Stomach (tissue), 9 donors: ENCODE results near the gene PIN1. TPM values are rescaled to one million over a fixed set of nuclear protein-coding genes. Genes with fewer than 3 reads are reported as not detected.

Source experiments
- DNase-seq, 2 donors: peaks; one replicate each; pipeline versions ENCODE4 v3.0.0 to v3.0.0-alpha.2; 2013 to 2019
- H3K27ac ChIP-seq, 5 donors: fragments of 200-600 bp in 4 of 5; sonication (generic) in 4 of 5; one replicate each; pipeline ENCODE4 v1.5.1; 2013 to 2019; ENCODE audit warnings: mild to moderate bottlenecking in 1 of 5, moderate library complexity in 1 of 5
- H3K27me3 ChIP-seq, 3 donors: fragments of 200-600 bp; sonication (generic); one replicate each; pipeline ENCODE4 v1.5.1; 2017 to 2019; ENCODE audit warnings: mixed run types in 1 of 3
- H3K36me3 ChIP-seq, 4 donors: fragments of 200-600 bp; sonication (generic); 1 replicate in 3 of 4; 2 replicates in 1 of 4; pipeline ENCODE4 v1.5.1; 2016 to 2019
- H3K4me1 ChIP-seq, 4 donors: fragments of 200-600 bp; sonication (generic); one replicate each; pipeline ENCODE4 v1.5.1; 2016 to 2019
- H3K4me3 ChIP-seq, 4 donors: fragments of 200-600 bp; sonication (generic) in 3 of 4; one replicate each; pipeline ENCODE4 v1.5.1; 2016 to 2019; ENCODE audit warnings: mild to moderate bottlenecking in 1 of 4
- H3K9me3 ChIP-seq, 4 donors: fragments of 200-600 bp; sonication (generic); one replicate each; pipeline ENCODE4 v1.5.1; 2016 to 2019
- EP300 ChIP-seq: sonication (generic); formaldehyde crosslinking; IDR thresholded peaks from one replicate; pipeline ENCODE4 v1.6.1; 2017; ENCODE audit warnings: antibody characterized with exemption
- POLR2A ChIP-seq, 4 donors: fragments of 450-650 bp; IDR thresholded peaks; one replicate each; pipeline ENCODE4 v1.6.1; 2016; ENCODE audit warnings: antibody characterized with exemption in 4 of 4, control low read depth in 2 of 4, mild to moderate bottlenecking in 1 of 4, moderate library complexity in 1 of 4
- POLR2AphosphoS5 ChIP-seq, 3 donors: sonication (generic); formaldehyde crosslinking; IDR thresholded peaks; one replicate each; pipeline ENCODE4 v1.6.1; 2016; ENCODE audit warnings: antibody characterized with exemption in 3 of 3
- WGBS, 5 donors: extraction: QIAGEN DNeasy Blood & Tissue Kit in 3 of 5; methylation state at CpG; one replicate each; pipeline versions ENCODE4 v1.1.5 to v1.1.7; 2013 to 2018; 5-methylcytosine and 5-hydroxymethylcytosine counted together
- intact Hi-C: fragments of 100-400 bp; cut with DNase I; formaldehyde crosslinking; loops from one replicate; pipeline ENCODE4 v1.15.1; 2023; ENCODE audit warnings: low total_unique reads
- polyA plus RNA-seq, 3 donors: library from polyadenylated mRNA; stranded (reverse); fragments of 200-250 nt; gene quantifications; one replicate each; pipeline ENCODE4 v1.2.3, GENCODE V29; 2013
- total RNA-seq, 5 donors: library from RNA; depleted of rRNA; stranded (reverse); fragments of >200 nt; gene quantifications; one replicate each; pipeline versions ENCODE4 v1.1.0 to v1.2.3, GENCODE V29; 2014 to 2016
- TF ChIP-seq, protein P1 (sequence below), 7 experiments: fragments of 450-650 bp in 4 of 7; fragments of 200-600 bp in 3 of 7; sonication (generic) in 3 of 7; IDR thresholded peaks; one replicate each; pipeline ENCODE4 v1.5.1; 2016 to 2019; ENCODE audit warnings: antibody characterized with exemption in 7 of 7, control low read depth in 2 of 7, mild to moderate bottlenecking in 1 of 7
- donor health status: healthy with polysubstance abuse.
- donor health status: Bipolar disorder and iron deficiency.
- donor health status: healthy.

Gene PIN1
- total and polyA plus RNA-seq, 8 donors: 24.2 to 105 (median 82.8) TPM

DNA sequence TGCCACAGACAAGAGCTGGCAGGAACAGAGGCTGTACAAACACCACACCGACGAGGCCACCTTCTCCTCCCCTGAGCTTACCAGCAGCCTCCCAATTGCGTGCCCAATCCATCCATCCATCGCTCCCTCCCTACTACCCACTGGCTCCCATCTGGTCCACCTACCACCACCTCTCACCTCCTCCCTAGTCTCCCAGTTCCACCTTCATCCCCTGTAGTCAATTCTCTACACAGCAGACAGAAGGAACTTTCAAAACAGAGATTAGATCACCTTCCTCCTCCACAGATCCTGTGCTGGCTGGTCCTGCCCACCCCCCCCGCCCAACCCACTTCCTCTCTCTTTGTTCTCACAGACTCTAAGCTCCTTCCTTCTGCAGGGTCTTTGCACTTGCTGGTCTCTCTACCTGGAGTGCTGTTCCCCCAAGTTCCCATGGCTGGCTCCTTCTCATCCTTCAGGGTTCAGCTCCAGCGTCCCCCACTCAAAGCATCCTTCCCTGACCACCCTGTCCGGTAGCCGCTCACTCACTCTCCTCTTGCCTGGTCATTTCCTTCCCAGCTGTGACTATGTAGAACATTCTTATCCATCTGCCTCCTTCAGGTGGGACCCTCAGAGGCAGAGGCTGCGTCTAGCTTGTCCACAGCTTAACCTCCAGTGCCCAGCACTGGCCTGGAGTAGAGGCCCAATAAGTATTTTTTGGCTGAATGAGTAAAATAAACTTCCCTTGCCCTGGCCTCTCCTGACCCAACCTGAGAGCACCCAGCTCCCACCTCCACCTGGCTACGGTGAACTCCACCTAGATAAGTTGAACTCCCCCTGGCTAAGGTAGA is 23.0 kb downstream of the PIN1 start:
- Histone ChIP-seq H3K27ac (peak overlapping the region in 3 of 5 donors; percentile 16 to 36 (median 23)), H3K27me3 (no peaks in the 10 kb centered on the region), H3K36me3 (peaks cover 0 to 6% (median 0%) of the 10 kb centered on the region in 4 donors), H3K4me1 (no peaks in the 10 kb centered on the region), H3K4me3 (no peak overlapping the region), H3K9me3 (no peaks in the 10 kb centered on the region)
- intact Hi-C loops: no loop called here
- TF ChIP-seq POLR2A (IDR thresholded peaks at IDR 0.05) (no peak), POLR2AphosphoS5 (IDR thresholded peaks at IDR 0.05) (no peak), EP300 (no peak)
- TF ChIP-seq, protein P1, sequence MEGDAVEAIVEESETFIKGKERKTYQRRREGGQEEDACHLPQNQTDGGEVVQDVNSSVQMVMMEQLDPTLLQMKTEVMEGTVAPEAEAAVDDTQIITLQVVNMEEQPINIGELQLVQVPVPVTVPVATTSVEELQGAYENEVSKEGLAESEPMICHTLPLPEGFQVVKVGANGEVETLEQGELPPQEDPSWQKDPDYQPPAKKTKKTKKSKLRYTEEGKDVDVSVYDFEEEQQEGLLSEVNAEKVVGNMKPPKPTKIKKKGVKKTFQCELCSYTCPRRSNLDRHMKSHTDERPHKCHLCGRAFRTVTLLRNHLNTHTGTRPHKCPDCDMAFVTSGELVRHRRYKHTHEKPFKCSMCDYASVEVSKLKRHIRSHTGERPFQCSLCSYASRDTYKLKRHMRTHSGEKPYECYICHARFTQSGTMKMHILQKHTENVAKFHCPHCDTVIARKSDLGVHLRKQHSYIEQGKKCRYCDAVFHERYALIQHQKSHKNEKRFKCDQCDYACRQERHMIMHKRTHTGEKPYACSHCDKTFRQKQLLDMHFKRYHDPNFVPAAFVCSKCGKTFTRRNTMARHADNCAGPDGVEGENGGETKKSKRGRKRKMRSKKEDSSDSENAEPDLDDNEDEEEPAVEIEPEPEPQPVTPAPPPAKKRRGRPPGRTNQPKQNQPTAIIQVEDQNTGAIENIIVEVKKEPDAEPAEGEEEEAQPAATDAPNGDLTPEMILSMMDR (IDR thresholded peaks at IDR 0.05): no peak
- no peak for DNase-seq
- 72 to 92% (median 75%) methylated on average over 10 of the region's 10 CpGs for WGBS, 5 donors

DNA sequence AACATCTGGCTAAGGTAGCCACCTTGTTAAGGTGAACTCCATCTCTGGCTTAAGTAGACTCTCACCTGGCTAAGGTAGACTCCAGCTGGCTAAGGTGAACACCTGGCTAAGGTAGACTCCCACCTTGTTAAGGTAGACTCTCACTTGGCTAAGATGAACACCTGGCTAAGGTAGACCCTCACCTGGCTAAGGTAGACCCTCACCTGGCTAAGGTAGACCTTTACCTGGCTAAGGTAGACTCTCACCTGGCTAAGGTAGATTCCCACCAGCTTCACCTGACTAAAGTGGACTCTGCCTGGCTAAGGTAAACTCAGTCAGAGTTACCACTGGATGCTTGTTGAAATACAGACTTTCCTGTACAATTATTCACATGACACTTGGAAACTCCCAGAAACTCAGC is 23.6 kb downstream of the PIN1 start:
- H3K4me1 ChIP-seq: no peaks in the 10 kb centered on the region
- no peak overlapping the region for H3K4me3 ChIP-seq
- DNase-seq: no peak
- no peaks in the 10 kb centered on the region for H3K9me3 ChIP-seq
- H3K27me3 ChIP-seq: no peaks in the 10 kb centered on the region
- H3K36me3 ChIP-seq: peaks cover 0 to 6% (median 0%) of the 10 kb centered on the region in 4 donors
- intact Hi-C loops: no loop called here
- no peak overlapping the region for H3K27ac ChIP-seq
- TF ChIP-seq, protein P1 (IDR thresholded peaks at IDR 0.05): no peak
- no peak for TF ChIP-seq EP300
- TF ChIP-seq POLR2A (IDR thresholded peaks at IDR 0.05): no peak
- TF ChIP-seq POLR2AphosphoS5 (IDR thresholded peaks at IDR 0.05): no peak

DNA sequence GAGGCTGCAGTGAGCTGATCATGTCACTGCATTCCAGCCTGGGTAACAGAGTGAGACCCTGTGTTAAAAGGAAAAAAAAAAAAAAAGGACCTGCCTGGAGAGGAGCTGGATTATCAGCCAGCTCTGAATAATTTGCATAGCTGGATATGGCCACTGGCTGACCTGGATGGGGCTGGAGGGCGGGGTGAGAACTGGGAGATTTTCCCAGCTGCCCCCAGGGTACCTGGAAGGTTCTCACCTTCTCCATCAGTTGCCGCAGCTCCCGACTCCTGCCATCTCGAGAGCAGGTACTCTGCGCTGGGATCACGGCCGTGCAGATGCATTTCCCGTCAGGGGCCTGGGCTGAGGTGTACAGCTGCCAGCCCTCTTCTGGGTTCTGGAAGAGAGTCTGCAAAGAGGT is 25.3 kb downstream of the PIN1 start:
- intact Hi-C loops: no loop called here

DNA sequence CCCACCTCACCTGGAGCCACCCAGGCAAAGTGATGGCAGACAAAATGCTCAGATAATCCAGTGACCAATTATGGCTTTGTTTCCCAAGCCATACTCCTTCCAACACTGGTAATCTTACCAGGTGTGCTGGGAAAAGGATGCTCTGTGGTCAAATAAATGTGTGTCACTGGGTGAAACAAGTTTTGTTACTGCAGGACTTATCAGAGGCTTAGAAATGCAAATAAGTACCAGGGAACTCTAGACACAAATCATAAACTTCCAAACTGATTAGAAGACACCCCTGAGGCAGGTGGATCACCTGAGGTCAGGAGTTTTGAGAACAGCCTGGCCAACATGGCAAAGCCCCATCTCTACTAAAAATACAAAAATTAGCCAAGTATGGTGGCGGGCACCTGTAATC is 26.4 kb downstream of the PIN1 start:
- Histone ChIP-seq H3K27me3 (no peaks in the 10 kb centered on the region), H3K9me3 (no peaks in the 10 kb centered on the region), H3K27ac (no peak overlapping the region), H3K4me1 (no peaks in the 10 kb centered on the region), H3K36me3 (no peaks in the 10 kb centered on the region), H3K4me3 (no peak overlapping the region)
- intact Hi-C loops: no loop called here
- DNase-seq: no peak
- WGBS, 5 donors: 94 to 100% (median 96%) methylated on average over 1 of the region's 1 CpG
- TF ChIP-seq POLR2AphosphoS5 (IDR thresholded peaks at IDR 0.05) (no peak), EP300 (no peak), POLR2A (IDR thresholded peaks at IDR 0.05) (no peak)
- TF ChIP-seq, protein P1 (IDR thresholded peaks at IDR 0.05): no peak

More for the DNA sequence above, 25.3 kb downstream of the PIN1 start:
- Histone ChIP-seq H3K27me3 (no peaks in the 10 kb centered on the region), H3K9me3 (no peaks in the 10 kb centered on the region), H3K4me1 (no peaks in the 10 kb centered on the region), H3K36me3 (no peaks in the 10 kb centered on the region), H3K27ac (no peak overlapping the region), H3K4me3 (no peak overlapping the region)
- no peak for DNase-seq
- 78 to 92% (median 89%) methylated on average over 8 of the region's 8 CpGs for WGBS, 5 donors
- TF ChIP-seq POLR2AphosphoS5 (IDR thresholded peaks at IDR 0.05): no peak
- no peak for TF ChIP-seq EP300
- no peak for TF ChIP-seq POLR2A (IDR thresholded peaks at IDR 0.05)
- TF ChIP-seq, protein P1 (IDR thresholded peaks at IDR 0.05): no peak
